GM18870 (cell line): Measurements from ENCODE around the gene PMEPA1.

Source experiments
- ATAC-seq: cut with Tn5 transposase; IDR thresholded peaks from one replicate; pipeline ENCODE4 v1.9.1; 2021; ENCODE audit warnings: moderate library complexity; ENCODE audit not compliant: unreplicated experiment

The PMEPA1 gene

GRCh38 chr20:57712341-57712740, 2.5 kb upstream of the PMEPA1 start:
- ATAC-seq: no peak

GRCh38 chr20:57711826-57712225, 2.0 kb upstream of the PMEPA1 start:
- ATAC-seq: no peak

DNA sequence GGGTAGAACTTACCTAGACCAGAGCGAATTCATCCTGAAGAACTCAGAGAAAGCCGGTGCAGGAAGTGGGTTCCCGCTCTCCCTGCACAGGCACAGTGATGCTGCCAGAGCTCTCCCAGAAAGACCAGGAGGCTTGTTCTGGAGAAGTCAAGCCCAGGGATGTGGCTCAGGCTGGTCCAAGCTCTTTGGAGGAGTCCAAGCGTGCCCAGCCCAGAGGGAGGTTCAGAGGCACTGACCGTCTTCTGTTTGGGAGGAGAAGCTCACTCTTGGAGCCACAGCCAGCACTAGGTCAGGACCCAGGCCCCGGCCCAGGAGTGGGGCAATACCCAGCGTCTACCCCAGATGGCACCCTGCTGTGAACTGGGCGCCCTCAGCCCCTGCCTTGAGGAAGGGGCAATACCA, 1.5 kb upstream of the PMEPA1 start:
- ATAC-seq: no peak

- ATAC-seq: no peak
These were observed 1.0 kb upstream of the PMEPA1 start for GRCh38 chr20:57710841-57711240.

- no peak for ATAC-seq
These were observed 831 bp downstream of the PMEPA1 start for GRCh38 chr20:57708694-57709673.

DNA sequence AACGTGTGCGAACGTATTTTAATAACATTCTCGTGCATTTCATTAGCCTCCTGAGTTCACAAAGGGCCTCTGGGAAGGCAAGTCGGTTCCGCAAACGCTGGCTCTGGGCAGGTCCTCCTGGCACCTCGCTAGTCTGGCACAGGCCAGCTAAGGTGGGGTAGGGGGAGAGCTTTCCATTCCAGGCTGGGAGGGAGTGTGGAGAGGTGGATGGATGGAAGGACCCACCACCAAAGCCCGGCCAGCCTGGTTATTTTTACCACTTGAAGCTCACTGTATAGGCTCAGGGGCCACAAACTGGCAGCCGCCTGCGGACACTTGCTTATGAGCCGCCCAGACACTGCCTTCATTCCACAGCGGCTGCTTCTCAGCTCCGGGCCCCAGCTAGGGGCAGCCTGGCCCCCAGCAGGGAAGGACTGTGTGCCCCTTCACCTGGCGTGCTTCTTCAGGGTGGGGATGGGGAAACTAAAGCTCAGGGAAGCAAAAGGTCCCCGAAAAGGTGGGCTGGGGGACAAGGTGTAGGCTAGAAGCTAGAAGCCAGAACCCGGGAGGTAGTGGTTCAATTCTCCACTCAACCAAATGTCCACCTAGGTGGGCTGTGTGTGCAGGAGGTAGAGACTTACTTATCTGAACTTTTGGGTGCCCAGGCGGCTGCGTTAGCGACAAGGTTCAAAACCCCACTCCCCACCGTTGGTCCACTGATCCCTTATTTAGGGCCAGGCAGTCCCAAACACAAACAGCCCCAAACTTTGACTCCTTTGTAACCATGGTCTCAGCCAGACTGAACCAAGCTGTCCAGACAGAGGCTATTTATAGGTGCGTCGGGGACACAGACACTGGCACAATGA, 1.7 kb downstream of the PMEPA1 start:
- ATAC-seq: no peak

- ATAC-seq: no peak
These were observed 2.5 kb downstream of the PMEPA1 start for GRCh38 chr20:57707320-57707719.

DNA sequence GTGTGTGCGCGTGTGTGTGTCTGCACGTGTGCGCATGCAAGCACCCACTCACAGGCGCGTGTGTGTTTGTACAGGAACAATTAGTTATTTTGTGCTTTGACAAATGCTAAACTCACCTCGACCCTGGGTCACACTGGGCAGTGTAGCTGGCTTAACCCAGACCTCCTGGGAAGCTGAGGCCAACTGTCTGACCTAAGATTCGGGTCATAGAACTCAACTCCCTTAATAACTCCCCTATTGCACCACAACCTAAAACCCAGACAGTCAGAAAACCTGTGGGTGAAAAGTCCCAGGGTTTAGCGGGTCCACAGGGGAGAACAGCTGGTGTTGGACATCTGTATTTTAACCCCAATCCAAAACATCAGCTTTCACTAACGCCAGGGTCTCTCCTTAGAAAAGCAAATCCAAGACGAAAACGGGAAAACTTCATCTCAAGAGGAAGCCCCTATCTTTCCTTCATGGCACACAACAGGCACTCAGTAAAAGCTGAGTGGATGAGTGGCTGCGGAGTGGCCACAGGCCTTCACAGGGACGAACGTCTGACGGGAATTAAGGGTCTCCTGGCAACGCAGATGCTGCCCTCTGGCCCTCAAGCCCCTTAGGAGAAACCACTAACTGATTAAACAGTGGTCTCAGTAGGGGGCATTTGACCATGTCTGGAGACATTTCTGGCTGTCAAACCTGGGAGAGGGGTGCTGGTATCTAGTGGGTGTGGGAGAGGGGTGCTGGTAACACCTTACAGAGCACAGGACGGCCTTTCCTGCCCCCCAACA, 4.5 kb downstream of the PMEPA1 start:
- no peak for ATAC-seq

DNA sequence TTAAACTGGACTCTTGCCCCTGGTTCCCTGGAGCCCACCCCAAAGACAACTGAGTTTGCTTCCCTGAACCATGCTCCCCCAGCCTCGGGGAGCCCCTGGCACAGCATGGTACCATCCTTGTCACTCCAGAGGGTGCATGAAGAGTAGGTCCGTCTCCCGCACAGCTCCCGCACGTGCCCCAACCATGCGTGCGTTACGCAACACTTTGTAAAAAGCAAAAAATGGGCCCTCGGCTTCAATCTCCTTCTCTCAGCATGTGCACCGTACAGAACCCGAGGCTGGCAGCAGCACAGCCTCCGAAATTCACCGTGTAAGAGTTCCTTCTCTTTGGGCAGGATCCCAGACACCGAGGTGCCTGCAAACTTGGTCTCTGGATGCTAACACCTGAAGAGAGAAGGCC, 5.6 kb downstream of the PMEPA1 start:
- ATAC-seq: no peak

- no peak for ATAC-seq
These were observed 6.8 kb downstream of the PMEPA1 start for GRCh38 chr20:57703013-57703412.

DNA sequence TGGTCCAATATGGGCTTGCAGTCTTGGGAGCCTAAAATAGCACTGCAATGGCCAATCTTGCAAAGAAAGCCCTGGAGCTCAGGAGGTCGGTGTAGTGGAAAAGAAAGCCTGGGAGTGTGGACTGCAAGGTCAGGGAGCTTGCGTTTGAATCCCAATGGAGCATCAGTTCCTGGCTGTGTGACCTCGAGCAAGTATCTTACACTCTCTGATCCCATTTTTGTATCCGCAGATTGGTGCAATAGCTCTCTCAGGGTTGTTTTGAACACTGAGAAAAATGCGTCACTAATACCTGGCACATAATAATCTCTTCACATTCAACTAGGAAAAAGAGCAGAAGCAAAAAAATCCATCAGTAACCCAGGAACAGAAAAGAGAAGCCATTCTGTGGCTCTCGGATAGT, 7.3 kb downstream of the PMEPA1 start:
- no peak for ATAC-seq

- ATAC-seq: no peak
These were observed 7.7 kb downstream of the PMEPA1 start for GRCh38 chr20:57702091-57702490.

DNA sequence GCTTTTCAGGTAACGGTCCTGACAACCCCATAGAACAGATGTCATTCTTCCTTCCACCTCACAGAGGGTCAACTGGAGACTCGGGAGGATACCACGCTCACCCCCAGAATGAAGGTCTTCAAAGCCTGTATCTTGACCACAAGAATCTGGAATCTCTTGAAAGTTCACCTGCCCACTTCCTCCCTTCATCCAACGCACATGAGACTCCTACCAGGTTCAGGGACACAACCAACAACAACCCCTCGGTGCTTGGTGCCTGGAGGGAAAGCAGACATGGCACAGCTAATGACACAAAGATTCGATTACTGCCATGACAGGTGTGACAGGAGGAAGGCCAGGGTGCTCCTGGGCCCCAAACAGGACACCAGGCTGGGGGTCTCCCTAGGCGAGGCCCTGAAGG, 8.2 kb downstream of the PMEPA1 start:
- ATAC-seq: no peak

DNA sequence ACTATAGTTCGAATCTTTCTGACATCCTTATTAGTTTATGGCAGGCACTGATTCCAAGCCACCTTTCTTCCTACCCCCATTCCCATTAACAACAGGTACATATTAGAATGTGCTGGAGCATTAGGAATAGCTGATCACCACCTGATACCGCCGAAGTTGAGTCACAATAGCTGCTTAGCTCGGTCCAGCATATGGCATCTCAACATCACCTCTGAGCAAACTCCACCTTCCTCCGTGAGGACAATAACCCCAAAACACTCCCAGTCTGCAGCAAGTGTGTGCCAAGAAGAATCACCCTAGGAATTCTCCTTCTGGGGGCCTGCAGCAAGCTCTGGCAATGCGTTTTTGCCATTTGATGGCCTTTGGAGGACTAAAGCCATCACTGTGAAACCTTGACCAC, 8.7 kb downstream of the PMEPA1 start:
- ATAC-seq: no peak

- no peak for ATAC-seq
These were observed 10.4 kb downstream of the PMEPA1 start for GRCh38 chr20:57699395-57699794.

- no peak for ATAC-seq
These were observed 10.9 kb downstream of the PMEPA1 start for GRCh38 chr20:57698867-57699275.

DNA sequence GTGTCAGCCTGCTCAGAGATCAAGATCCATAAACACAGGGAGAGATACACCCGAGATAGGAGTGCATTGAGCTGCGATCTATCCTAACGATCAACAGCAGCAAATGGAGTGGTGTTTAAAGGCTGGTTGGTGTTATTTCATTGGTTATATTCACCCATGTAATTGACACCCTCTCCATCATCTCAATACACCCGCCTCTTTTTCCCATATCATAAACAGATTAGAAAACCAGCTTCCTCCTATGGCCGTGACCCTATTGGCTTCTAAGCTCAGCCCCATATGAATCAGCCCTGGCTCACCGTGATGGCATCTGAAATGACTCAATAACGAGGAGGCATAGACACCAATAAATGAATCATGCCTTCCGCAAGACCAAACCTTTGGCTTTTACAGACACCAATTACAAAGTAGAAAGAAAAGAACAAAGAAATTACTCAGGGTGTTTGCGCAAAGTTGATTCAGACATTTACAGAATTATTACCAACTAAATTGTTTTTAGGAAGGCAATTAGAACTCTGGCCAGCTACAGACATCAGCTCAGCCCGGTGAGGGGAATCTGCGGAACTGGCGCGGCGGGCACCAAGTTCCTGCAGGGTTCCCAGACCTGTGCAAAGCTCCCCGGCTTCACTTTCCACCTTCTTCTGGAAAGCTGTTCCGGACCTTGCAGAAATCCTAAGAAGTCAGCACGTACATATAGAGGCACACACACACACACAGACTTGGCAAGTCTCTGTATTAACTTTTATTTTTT, 11.5 kb downstream of the PMEPA1 start:
- ATAC-seq: no peak

GRCh38 chr20:57697543-57697942, 12.3 kb downstream of the PMEPA1 start:
- ATAC-seq: no peak

DNA sequence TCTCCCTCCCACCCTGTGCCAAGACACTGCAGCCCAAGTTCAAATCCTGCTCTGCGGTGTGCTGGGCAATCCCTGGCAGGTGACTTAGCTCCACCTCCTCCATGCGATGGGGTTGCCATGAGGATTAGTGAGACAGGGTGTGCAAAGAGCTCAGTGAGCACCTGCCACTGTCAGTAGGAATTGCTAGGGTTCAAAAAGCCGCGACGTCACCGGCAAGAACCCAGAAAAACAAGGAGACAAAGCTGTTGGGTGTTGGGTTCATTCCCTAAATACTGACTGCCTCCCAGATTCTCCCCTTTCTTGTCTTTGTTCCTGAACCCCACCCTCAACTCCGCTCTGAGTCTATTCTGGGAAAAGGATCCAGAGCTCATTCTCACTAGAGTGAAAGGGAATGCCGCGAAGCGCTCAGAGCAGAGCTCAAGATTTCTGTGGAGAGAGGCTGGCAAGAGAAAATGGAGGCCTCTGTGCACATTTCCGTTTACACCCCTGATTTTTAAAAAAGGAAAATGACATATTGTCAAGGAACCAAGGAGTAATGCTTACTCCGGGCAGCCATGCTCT, 13.3 kb downstream of the PMEPA1 start:
- ATAC-seq: no peak

DNA sequence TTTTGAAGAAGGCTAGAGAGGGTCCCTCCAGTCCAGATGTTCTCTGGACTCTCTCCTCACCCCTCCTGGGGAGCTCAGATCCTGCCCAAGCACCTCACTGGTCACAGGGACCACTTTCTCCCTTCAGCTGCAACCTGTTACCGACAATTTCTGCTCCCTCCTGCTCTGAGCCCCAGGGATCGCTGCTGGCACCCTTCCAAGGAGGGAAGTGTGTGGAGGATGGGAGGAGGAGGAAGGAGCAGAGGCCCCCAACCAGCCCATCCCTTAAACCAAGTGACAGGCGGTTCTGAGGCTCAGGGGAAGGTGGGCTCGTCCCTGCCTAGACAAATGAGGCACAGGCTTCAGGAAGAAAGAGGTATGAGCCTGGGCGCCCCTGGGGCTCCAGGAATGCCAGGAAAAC, 13.9 kb downstream of the PMEPA1 start:
- no peak for ATAC-seq
